GM18873 (cell line): Measurements from ENCODE around the gene HMGN4.
"Not testable (repeated sequence)": the region's sequence is repeated elsewhere in the genome, so short reads cannot be mapped to it uniquely, and the experiment has no call there.

Source experiments
- ATAC-seq: cut with Tn5 transposase; IDR thresholded peaks from one replicate; pipeline ENCODE4 v1.9.1; 2021; ENCODE audit warnings: mild to moderate bottlenecking, moderate library complexity, moderate number of reproducible peaks; ENCODE audit not compliant: unreplicated experiment, low FRiP score

Gene HMGN4

DNA sequence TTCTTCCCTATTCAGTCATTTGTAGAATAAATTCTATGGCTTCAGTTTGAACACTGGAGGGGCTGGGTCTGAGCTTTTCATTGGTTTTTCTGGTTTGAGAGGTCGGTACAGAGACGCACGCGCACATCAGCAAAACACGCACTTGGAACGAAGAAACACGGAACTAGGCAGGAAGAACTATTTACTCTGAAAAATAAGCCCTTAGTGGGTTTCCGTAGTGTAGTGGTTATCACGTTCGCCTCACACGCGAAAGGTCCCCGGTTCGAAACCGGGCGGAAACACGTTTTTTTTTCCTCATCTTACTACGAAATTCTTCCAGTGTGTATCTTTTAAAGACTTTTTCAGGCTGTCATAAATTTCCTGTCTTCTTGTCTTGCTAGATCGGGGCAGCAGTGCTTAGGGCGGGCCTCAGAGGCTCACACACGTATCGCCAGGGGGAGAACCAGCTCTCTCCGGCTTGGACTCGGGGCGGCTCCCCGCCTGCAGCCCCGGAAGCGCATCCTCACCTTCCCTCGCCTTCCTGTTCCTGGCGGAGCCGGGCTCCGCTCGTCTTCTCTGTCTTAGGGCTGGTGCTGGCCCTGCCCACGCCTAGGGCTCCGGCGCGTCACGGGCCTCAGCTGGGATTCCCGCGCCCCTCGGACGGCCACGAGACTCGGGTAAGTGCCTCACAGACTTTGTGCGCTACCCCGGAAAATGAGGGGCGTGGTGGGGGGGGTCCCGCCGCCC is at the start of gene HMGN4:
Gene HMGN4 (plus strand): TSS at position 521 of the 726 bp plus-strand sequence. CDS start 6,841 bp downstream, outside the sequence.
- ATAC-seq = peak; percentile 49

DNA sequence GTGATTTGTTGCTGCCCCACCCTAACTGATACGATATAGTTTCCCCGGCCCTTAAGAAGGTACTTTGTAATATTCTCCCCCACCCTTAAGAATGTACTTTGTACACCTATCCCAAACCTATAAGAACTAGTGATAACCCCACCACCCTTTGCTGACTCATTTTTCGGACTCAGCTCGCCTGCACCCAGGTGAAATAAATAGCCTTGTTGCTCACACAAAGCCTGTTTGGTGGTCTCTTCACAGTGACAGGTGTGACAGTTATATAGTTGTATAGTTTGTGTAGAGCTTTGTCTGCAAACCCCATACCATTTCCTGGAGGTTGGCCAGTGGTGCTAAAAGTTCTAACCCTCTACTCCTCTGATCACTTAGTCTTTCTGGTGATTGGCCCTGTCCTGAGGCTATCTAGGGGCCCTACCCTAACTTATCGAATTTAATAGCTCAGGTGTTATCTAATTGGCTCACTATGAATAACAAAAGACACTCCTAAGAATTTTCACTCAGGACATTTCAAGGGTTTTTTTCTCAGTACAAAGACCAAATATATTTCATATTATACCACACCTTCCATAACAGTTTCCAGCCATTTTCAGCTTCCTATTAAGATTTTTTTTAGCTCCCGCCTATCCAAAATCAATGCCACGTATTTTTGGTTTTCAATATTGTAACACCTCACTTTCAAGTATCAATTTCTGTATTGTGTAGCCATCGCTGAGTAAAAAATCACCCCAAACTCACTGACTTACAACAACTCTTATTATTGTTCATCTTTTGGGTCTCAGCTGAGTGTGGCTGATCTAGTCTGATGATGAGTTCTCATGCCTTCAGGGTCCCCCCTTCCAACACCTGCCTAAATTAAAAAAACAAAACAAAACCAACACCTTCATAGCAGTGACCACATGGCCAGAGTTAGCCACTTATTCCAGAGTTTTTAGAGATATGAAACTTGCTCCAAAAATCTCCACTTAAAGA is 47.9 kb upstream of the HMGN4 start:
- no peak for ATAC-seq

DNA sequence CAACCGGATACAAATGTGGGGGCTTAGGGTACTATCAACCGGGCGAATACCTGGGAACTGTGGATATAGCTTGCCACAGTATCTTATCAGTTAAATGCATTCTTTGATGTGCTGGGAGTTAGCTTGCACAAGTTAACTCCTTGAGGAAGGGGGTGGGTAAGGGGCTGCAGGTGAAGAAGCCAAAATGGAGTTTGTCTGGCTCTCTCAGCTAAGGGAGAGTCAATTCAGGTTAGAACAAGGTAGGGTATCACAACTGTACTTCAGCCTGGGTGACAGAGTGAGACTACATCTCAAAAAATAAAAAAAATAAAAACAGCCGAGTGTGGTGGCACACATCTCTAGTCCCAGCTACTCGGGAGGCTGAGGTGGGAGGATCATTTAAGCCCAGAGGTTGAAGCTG is 46.6 kb upstream of the HMGN4 start:
- no peak for ATAC-seq

DNA sequence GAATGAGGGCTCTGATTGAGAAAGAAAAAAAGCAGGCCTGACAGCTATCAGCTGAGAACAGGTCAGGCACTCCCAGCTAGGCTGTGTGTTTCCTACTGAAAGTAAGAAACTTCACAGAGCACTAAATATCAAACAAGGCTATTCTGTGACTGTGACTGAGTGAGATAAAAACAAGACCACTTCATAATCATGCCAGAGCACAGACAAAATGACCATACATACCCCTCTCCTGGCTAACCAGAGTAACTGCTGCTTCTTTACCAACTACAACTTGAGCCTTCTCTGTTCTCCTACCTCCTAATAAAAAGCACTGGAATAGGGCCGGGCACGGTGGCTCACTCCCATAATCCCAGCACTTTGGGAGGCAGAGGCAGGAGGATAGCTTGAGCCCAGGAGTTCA is 44.9 kb upstream of the HMGN4 start:
- ATAC-seq = no peak

DNA sequence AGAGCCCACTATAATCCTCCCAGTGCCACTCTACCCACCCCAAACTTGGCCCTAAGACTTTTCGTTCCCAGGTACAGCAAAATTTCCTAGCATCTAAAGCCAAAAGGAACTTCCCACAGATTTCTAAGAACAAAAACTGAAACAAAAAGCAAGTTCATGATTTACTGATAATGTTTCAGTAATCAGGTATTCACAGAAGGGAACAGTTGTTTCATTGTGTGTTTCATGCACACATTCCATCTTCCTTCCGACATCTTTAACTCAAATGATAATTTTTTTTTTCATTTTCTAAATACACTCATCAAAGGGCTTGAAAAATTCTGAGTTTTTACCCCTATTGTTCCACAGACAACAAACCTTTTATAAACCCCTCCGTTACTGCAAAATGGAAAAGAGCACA is 44.0 kb upstream of the HMGN4 start:
- no peak for ATAC-seq

DNA sequence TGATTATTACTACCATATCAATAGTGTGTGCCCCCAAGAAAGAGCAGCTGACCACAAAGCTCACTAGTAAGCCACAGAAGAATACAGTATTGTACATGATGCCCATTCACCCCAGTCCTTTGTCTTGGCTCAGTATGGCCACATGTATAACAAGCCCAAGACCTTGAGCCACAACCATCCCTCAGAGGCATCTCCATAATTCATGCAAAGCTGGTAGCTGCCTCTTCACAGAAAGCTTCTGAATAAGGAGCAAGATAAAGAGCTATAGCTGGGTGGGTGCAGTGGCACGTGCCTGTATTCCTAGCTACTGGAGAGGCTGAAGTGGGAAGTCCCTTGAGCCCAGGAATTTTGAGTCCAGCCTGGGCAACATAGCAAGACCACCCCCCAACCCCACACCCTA is 42.9 kb upstream of the HMGN4 start:
- ATAC-seq = no peak

DNA sequence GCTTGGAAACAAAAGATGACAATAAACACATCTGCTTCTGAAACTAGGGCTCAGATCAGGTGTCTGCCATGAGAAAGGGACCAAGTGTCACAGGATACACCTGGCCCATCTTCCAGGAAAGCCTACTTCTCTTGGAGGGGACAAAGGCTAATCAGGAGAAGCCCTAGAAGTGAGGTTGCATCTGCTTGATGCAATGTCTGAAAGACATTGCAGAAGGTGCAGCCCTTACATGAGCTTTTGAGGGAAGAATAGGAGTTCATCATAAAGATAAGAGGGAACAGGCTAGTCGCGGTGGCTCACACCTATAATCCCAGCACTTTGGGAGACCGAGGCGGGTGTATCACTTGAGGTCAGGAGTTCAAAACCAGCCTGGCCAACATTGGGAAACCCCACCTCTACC is 40.6 kb upstream of the HMGN4 start:
- ATAC-seq = no peak

DNA sequence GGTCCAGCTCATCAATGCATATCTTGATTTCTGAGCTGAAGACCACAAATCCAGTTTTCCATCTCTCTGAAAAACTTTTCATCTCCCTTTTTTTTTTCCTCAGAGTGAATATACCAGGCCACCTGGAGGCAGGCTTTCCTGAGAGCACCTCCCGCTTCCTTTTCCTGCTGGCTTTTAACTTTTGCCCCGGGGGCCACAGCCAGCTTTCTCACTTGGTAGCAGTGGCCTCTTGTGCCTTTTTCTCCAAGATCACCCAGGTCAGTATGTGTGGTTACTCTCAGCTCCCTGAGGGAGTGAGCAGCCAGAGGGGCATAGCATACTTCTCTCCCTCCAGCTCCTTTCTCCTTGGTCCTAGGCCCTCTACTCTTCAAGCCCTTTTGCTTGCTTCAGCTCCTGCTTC is 38.1 kb upstream of the HMGN4 start, which contains the start of gene BTN1A1:
Gene BTN1A1 (plus strand): TSS at position 202 of the 400 bp plus-strand sequence. CDS start 984 bp downstream, outside the sequence.
- no peak for ATAC-seq

DNA sequence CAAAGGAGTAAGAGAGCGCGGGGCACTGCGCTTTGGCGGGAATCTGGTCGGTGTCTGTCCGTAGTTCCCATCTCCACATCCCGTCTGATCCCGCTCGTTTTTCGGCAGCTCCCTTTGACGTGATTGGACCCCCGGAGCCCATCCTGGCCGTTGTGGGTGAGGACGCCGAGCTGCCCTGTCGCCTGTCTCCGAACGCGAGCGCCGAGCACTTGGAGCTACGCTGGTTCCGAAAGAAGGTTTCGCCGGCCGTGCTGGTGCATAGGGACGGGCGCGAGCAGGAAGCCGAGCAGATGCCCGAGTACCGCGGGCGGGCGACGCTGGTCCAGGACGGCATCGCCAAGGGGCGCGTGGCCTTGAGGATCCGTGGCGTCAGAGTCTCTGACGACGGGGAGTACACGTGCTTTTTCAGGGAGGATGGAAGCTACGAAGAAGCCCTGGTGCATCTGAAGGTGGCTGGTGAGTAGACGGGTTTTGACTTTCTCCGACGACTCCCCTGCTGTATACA is 36.6 kb upstream of the HMGN4 start:
- ATAC-seq = no peak

DNA sequence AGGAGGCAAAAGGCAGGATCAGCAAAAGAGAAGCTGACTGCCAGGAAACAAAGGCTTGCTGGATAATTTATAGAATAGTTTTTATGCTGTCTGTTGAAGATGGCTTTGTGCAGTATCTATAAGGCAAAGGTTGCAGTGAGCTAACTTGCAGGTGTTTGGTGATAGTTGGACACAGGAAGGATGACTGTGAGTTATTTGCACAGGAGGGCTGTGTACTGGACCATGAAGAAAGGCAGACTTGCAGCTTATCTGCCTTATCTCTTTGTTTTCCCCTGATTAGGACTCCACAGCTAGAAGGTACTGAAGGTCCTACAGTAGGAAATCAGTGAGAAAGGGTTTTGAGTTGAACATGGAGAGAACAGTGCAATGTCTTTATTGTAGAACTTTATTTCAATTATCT is 36.0 kb upstream of the HMGN4 start:
- no peak for ATAC-seq

DNA sequence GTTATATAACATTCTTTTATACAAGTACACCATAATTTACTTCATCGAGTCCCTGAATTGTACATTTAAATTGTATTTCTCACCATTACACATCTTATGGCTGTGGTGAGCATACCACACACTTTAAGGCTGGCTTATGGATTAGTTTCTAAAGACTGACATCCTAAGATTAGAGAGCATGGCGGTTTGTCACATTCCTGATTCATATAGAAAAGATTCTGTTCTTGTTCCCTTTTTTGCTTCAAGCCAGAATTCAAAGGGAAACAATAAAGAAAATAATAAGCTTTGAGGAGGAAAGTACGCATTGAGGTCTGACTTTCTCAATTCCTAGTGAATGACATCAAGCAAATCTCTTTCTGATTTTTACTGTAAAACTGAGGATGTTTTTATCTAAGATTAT is 35.5 kb upstream of the HMGN4 start:
- ATAC-seq = no peak

DNA sequence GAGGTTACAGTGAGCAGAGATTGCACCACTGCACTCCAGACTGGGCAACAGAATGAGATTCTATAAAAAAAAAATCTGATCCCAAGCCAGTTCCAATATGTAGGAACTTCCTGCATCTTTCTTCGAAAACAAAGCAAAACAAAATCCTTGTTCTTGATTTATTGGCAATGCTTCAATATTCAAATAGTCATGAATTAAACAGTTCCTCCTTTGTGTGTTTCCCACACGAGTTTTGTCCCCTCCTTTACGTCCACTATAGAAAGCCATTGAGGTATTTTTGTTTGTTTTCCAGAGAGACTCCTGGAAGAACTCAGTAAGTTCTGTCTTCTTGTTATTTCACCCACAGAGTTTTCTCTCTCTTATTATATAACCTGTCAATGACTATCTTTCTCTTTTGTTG is 30.5 kb upstream of the HMGN4 start:
- no peak for ATAC-seq

DNA sequence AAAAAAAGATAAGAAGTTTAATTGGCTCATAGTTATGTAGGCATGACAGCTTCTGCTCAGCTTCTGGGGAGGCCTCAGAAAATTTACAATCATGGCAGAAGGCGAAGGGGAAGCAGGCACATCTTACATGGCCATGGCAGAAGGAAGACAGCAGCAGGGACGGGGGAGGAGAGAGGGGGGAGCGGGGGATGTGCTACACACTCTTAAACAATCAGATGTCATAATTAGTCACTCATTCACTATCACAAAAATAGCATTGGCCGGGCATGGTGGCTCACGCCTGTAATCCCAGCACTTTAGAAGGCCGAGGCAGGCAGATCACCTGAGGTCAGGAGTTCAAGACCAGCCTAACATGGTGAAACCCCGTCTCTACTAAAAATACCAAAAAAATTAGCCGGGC is 27.1 kb upstream of the HMGN4 start:
- not testable (repeated sequence) for ATAC-seq

DNA sequence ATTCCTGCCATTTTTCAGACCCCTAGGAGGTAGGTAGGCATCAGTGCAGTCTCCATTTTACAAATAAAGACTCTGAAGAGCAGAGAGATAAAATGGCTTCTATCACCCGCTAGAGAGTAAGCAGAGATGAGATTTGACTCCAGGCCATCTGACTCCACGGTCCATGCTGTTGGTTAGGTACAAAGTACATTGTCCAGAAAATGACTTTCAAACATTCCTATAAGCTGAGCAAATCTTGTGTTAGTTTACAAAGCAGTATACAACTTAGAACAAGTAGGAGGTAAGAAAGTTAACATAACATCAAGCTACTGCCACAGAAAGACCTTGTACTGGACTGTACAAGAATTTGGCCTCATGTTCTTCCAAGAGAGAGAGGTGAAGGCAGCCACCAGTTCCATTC is 23.2 kb upstream of the HMGN4 start:
- ATAC-seq = no peak

DNA sequence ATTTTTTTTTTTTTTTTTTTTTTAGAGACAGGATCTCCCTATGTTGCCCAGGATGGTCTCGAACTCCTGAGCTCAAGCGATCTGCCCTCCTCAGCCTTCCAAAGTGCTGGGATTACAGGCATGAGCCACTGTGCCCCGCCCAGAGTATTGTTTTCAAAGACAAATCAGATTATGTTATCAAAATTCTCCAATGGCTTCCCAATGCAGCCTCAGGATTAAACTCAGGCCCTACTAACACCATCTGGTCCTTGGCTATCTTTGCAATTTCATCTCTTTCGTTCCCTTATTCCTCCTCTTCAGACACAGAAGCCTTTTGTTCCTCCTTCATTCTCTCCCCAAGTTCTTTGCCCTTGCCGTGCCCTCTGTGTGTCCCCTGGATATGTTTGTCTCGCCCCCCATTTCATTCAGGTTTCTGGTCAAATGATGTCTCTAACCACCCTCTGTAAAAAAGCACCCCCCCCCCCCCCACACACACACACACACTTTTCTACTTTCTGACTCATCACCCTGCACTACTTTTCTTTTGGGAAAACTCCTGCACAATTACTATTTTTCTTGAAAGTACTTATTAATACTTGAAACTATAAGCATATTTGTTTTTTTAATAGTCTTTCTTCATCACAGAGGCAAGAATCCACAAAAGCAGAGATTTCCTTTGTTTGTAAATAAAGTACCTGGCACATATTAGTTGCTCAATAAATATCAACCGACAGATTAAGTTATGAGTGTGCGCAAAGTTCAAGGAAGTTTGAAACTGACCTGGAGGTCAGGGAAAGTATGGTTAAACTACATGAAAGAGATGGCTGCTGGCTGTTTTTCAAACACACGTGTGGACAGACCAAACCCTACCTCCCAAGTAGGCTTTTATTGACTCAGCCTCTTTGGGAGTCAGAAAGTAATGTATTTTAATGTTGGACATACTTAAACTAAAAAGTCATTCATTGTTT is 21.4 kb upstream of the HMGN4 start:
- no peak for ATAC-seq

DNA sequence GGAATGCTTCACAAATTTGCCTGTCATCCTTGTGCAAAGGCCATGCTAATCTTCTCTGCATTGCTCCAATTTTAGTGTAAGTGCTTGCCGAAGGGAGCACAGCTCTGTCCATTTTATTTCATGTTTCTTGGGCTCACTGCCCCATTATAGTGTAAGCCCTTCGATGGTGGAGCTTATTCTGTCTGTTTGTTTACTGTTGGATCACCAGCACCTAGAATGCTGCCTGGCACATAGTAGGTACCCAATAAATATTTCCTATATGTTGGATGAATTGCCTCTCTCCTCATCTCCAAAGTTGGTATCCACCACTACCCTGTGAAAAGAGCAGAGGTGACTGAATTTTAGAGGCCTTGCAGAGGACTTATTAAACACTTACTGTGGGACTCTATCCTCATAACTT is 18.8 kb upstream of the HMGN4 start:
- no peak for ATAC-seq

DNA sequence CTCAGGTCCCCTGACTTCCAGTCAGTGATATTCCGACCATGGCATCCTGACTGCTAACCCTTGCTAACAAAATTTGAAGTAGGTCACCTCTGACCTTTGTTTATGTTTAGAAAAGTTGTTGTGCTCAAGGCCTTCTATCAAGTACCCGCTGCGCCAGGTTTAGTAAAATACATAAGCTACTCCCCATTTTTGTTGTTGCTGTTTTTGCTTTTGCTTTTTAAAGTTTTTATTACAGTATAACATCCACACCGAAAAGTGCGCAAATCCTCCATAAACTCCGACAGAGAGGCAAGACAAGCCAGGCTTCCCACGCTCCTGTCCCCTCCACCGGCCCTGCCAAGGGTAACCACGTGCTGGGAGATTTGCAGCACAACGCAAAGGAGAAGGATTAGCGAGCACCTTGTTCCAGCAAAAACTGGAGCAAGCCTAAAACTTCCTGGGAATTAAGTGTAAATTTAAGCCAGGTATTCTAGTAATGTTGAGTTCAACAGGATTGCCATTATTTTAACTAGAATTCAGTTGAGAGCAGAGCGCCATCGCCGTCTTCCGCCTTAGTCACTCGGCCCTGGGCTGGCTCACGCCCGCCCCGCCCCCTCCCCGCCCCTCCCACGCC is 17.8 kb upstream of the HMGN4 start:
- ATAC-seq = peak; percentile 24

DNA sequence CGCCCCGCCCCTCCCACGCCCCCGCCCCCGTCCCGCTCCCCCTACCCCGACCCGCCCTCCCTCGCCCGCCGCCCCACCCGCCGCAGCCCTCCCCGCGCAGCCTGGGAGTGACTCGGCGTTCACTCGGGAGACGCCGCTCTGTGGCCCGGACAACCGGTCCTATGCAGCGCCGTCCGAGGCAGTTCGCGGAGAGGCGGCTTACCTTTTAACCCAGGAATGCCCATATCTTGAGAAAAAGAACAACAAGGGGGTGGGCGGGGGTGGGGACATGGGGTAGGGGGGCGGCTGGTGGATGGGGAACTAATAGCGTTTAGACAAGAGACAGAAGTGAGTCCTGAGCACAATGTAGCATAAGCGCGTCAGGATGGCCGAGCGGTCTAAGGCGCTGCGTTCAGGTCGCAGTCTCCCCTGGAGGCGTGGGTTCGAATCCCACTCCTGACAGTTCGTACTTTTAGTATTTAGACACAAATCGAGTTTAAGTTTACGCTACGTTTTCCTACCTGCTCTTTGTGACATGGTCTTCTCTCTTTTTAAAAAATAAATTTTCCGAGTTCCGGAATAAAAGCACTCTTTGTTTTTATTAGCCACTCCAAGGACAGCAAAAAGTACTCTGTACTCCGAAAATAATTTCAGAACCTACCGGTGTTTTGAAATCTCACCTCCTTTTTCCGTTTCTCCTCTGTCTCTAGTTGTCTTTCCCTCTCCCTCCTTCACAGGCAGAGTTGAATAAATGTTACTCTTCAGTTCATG is 17.1 kb upstream of the HMGN4 start:
- ATAC-seq = peak; percentile 41
